Measurements from ENCODE around the gene TRUB2.

DNA sequence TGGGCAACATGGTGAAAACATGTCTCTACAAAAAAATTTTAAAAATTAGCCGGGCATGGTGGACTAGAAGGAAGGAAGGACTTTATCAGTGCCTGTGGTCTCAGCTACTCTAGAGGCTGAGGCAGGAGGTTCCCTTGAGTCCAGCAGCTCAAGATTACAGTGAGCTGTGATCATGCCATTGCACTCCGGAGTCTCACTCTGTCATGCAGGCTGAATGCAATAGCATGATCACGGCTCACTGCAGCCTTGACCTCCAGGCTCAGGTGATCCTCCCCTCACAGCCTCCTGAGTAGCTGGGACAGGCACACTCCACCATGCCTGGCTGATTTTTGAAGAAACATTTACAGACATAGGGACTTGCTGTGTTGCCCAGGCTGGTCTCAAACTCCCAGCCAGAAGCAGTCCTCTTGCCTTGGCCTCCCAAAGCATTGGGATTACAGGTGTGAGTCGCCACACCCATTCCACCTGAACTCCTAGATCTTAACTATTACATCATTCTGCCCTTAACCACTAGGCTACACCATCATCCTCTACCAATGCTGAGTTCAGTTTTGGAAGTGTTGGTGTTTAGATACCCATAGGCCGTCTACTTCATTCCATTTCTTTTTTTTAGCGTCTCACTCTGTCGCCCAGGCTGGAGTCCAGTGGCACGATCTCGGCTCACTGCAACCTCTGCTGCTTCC is 46.9 kb upstream of the TRUB2 start:
- TF ChIP-seq POLR2A (IDR thresholded peaks at IDR 0.05) = no peak
- TF ChIP-seq, protein P1, sequence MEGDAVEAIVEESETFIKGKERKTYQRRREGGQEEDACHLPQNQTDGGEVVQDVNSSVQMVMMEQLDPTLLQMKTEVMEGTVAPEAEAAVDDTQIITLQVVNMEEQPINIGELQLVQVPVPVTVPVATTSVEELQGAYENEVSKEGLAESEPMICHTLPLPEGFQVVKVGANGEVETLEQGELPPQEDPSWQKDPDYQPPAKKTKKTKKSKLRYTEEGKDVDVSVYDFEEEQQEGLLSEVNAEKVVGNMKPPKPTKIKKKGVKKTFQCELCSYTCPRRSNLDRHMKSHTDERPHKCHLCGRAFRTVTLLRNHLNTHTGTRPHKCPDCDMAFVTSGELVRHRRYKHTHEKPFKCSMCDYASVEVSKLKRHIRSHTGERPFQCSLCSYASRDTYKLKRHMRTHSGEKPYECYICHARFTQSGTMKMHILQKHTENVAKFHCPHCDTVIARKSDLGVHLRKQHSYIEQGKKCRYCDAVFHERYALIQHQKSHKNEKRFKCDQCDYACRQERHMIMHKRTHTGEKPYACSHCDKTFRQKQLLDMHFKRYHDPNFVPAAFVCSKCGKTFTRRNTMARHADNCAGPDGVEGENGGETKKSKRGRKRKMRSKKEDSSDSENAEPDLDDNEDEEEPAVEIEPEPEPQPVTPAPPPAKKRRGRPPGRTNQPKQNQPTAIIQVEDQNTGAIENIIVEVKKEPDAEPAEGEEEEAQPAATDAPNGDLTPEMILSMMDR (IDR thresholded peaks at IDR 0.05) = no peak
